COLO829 (cell line): ENCODE measurements around the gene PTGDR2.
A peak's percentile ranks its signal among the peaks of the same experiment; 100 is the strongest.

Experiments used
- DNase-seq: peaks from one replicate; pipeline ENCODE4 v3.0.0; 2012; ENCODE audit warnings: low spot score

The PTGDR2 gene

GRCh38 chr11:60874421-60875365 is 18.9 kb upstream of the PTGDR2 start:
- no peak for DNase-seq

GRCh38 chr11:60873533-60873932 is 17.8 kb upstream of the PTGDR2 start:
- no peak for DNase-seq

DNA sequence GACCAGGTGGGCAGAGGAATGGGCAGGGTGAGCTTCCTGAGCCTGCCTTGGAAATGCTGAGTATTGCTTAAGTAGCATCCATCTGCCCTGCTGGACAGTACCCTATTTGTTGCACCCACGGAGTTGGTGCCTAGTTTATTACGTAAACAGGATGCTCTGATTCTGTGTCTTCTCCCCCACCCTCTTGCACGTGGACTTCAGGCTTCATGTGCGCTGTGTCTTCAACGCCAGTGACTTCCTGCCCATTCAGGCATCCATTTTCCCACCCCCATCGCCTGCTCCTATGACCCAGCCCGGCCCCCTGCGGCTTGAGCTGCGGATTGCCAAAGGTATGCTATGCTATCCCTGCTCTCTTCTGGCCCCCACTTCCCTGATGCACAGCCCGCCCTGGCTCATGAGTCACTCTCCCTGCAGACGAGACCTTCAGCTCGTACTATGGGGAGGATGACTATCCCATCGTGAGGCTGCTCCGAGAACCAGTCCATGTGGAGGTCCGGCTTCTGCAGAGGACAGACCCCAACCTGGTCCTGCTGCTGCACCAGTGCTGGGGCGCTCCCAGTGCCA is 17.3 kb upstream of the PTGDR2 start:
- DNase-seq: peak; percentile 7

- no peak for DNase-seq
These were observed 16.6 kb upstream of the PTGDR2 start for GRCh38 chr11:60872124-60872960.

DNA sequence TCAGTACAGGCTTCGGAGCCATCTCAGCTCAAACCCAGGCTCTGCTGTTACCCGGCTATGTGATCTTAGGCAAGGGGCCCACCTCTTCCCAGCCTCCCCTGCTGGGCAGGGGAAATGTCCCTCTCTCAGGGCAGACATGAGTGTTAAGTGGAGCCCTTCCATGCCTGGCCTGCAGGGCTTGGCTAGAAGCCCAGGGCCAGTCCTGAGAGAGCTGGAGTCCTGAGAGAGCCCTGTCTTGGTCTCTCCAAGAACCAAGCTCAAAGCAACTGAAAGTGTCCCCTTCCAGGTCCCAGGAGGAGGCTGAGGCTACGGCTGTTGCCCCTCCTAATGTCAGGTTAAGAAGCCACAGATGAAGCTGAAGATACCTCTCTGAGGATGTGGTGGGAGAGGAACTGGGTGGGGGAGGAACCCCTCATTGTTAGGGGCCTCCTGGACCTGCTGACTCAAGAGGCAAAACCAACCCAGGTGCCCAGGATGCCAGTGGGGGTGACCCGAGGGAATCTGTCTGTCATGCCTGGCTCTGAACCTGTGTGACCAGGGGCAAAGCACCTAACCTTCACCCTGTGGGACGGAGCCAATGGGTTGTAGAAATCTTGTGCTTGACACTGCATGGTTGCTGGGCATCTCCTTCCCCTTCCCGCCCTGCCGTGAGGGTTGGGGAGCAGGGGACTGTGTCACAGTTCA is 15.8 kb upstream of the PTGDR2 start:
- no peak for DNase-seq

DNA sequence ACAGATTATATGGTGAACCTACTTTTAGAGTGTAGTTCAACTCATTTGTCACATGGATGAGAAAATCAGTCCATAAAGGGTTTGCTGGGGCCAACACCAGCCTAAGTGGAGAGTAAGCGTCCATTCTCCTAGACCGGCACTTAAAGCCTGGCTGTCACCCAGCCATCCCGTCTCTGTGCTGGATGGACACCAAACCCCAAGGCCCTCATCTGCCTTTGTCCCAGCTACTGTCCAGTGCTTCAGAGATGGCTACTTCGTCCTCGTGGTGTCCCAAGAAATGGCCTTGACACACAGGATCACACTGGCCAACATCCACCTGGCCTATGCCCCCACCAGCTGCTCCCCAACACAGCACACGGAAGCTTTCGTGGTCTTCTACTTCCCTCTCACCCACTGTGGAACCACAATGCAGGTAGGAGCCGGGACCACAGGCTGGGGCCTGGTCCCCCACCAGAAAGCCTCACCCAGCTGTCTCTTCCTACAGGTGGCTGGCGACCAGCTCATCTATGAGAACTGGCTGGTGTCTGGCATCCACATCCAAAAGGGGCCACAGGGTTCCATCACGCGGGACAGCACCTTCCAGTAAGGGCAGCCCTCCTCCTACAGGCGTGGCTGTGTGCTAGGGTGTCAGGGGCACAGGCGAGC is 15.1 kb upstream of the PTGDR2 start:
- DNase-seq: no peak

GRCh38 chr11:60870276-60870675 is 14.5 kb upstream of the PTGDR2 start:
- DNase-seq: no peak

DNA sequence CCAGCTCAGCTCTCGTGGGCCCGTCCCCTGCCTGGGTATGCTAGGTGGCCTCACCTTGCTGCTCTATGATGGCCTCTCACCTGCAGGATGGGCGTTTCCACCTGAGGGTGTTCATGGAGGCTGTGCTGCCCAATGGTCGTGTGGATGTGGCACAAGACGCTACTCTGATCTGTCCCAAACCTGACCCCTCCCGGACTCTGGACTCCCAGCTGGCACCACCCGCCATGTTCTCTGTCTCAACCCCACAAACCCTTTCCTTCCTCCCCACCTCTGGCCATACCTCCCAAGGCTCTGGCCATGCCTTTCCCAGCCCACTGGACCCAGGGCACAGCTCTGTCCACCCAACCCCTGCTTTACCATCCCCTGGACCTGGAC is 13.7 kb upstream of the PTGDR2 start:
- DNase-seq: no peak

DNA sequence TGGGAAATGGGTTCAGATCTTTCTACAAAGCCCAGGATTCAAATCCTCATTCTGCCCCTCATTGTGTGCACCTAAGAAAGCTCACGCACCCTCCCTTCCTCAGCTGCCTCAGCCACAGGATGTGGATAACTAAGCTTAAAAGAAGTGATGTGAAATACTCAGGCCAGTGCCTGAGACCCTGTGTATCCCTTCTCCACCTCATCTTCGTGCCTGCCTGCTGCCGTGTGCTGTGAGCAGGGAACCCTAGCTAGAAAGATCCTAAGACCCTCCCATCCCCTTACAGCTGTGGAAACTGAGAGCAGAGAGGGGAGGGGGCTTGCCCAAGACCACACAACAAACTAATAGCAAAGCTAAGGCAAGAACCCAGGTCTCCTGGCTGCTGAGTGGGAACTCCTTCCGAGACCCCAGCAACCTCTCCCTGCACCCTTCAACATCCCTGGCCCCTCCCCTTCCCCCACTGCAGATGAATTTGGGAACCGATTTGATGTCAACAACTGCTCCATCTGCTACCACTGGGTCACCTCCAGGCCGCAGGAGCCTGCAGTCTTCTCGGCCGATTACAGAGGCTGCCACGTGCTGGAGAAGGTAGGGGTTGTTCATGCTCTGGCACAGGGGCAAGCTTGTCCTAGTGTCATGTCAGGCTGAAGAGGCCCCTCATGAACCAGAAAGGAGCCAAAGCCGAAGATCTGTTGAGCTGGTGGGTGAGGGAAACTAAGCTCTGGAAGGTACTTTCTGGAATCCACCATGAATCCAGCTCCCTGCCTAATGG is 13.1 kb upstream of the PTGDR2 start:
- no peak for DNase-seq

DNA sequence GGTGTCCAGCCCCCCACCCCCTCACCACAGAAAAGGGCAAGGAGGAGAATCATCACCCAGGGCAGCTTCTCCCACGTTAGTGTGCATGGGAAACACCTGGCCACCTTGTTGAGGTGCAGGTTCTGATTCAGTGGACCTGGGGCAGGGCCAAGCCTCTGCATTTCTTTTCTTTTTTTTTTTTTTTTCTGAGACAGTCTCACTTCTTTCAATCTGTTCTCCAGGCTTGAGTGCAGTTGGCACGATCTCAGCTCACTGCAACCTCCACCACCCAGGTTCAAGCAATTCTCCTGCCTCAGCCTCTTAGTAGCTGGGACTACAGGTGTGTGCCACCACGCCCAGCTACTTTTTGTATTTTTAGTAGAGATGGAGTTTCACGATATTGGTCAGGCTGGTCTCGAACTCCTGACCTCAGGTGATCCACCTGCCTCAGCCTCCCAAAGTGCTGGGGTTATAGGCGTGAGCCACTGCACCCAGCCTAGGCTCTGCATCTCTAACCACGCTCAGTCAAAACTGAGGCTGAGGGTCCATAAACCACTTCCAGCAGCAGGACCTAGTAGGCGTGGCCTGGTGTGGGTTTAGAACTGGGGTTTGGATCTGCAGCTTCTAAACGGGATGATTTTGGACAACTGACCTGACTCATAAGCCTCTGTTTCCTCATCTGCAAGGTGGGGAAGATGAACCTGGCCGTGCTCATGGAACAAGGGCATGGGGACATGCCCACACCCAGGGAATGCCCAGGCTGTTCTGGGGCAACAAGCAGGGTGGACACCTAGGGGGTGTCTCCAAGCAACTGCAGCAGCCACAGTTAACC is 12.3 kb upstream of the PTGDR2 start:
- no peak for DNase-seq

GRCh38 chr11:60866911-60867870 is 11.4 kb upstream of the PTGDR2 start, which contains the start of gene ZP1:
ZP1 (plus strand) TSS chr11:60867542; CDS start chr11:60867562, 20 bp downstream.
- no peak for DNase-seq

DNA sequence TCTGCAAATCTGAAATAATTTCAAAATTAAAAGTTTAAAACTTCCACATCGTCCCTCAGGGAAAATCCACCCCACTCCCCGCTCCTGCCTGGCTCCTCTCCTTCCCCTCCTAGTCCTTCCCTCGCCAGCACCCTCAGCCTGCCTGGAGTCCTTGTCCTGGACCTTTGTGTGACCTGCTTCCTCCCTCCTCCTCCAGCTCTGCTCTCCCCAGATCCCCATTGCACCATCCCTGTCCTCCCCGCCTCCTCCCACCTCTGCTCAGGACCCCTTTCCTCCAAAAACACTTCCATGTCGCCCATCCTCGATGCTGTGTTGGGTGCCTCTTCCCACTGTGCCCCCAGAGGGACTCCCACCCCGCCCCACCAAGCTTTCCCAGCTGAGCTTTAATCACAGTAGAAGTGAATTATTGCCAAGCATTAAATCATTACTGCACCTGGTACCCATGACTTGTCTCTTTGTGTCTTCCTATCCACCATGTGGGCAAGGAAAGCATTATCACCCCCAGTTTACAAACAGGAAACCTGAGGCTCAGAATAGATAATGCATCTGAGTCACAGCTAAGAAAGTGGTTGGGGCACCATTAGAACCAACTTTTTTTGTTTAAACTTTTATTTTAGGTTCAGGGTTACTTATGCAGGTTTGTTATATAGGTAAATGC is 9.2 kb upstream of the PTGDR2 start:
- no peak for DNase-seq

DNA sequence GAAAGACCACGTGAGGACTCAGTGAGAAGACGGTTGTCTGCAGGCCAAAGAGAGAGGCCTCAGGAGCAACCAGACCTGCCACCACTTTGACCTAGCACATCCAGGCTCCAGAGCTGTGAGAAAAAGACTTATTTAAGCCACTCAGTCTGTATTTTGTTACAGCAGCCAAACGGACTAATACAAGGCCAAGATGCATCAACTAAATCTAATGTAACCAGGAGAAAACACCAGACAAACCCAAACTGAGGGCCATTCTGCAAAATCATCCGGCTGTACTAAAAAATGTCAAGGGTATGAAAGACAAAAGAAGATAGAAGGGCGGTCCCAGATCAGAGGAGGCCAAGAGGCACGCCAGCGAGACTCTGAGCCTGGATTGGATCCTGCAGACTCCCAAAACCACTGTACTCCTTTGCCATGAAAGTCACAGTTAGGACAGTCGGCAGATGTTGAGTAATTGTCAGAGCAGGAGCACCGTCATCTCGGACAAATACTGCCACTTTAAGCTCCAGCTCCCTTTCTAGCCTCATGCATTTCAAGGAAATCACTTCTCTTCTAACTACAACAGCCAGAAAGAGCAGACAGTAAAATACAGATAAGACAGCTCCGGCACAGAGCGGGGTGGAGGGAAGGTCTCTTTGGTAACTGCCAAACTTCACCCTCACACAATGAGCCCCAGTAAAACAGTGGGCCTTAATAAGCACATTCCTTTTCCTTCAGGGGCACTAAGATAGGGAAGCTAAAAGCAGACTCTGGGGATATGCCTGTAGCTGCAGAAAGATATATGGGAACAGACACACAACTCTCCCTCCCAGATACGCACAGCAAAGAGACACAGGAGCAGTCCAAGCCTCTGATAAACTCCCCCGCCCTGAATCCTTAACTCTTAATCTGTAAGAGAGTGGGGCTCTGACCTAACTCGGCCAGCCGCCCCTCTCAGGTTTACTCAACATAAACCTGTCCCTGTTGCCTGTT is 8.1 kb upstream of the PTGDR2 start:
- no peak for DNase-seq

- DNase-seq: no peak
These were observed 6.4 kb upstream of the PTGDR2 start for GRCh38 chr11:60862171-60862570.

DNA sequence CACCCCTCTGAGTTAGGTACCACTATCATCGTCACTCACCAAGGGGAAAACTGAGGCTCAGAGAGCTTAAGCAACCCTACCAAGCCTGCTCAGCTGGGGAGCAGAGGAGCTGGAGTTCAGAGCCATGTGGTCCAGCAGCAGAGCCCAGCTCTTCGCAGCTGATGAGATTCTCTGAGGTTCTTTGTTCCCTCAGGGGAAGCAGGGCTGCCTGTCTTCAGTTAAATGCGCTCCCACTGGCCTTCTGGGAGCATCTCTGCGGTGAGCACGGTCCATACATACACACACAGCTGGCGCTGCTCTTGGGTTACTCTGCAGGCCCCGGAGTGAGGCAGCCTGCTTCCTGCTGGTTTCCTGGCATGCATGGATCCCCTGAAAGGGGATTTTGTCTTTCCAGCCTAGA is 5.2 kb upstream of the PTGDR2 start:
- DNase-seq: no peak

DNA sequence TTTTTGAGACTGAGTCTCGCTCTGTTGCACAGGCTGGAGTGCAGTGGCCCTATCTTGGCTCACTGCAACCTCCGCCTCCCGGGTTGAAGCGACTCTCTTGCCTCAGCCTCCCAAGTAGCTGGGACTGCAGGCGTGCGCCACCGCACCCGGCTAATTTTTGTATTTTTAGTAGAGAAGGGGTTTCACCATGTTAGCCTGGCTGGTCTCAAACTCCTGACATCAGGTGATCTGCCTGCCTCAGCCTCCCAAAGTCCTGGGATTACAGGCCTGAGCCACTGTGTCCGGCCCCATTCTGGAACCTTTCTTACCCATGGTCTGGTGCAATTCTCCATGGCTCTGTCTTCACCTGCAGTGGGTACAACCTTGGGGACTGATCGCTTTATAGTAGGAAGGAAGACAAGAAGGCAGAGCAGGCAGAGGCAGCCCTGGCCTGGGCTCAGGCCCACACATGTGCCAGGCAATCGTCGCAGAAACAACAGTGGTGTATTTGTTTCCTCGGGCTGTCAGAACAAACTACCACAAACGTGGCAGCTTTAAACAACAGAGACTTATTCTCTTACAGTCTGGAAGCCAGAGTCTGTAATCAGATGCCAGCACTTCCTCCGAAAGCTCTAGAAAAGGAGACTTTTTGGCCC is 4.0 kb upstream of the PTGDR2 start:
- peak; percentile 63 for DNase-seq
